ENCODE results near the gene CHAT. TPM values are rescaled to one million over a fixed set of nuclear protein-coding genes. Genes with fewer than 3 reads are reported as not detected.

Gene CHAT
- total and polyA plus RNA-seq, 3 donors from 2014 or later, result 0.75 to 1.7 (median 0.93) TPM

DNA sequence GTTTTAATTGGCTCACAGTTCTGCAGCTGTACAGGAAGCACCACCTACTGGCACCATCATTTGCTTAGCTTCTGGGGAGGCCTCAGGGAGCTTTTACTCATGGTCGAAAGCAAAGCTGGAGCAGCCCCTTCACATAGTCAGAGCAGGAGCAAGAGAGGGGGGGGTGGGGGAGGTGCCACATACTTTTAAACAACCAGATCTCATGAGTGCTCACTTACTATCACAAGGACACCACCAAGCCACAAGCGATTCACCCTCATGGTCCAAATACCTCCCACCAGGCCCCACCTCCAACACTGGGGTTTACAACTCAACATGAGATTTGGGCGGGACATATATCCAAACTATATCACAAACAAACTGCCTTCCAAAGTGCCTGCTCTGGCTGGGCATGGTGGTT lies 35.4 kb upstream of the CHAT start:
- H3K27me3 ChIP-seq, result no peaks in the 10 kb centered on the region
- 85 to 87% methylated on average over 3 of the region's 3 CpGs for WGBS, 2 donors
- TF ChIP-seq POLR2A (IDR thresholded peaks at IDR 0.05) (no peak), CTCF (IDR thresholded peaks at IDR 0.05) (no peak)
- H3K9me3 ChIP-seq, result no peaks in the 10 kb centered on the region
- no peaks in the 10 kb centered on the region for H3K36me3 ChIP-seq (ENCODE audit: low read depth, missing control alignments)
- H3K4me1 ChIP-seq, result no peaks in the 10 kb centered on the region
- intact Hi-C loops (cut with DNase I; ENCODE audit: low total_unique reads), result no loop called here
- no peak overlapping the region for H3K4me3 ChIP-seq
- H3K27ac ChIP-seq, result no peak overlapping the region
- DNase-seq, result no peak

GRCh38 chr10:49579621-49580020 lies 34.2 kb upstream of the CHAT start:
- H3K4me1 ChIP-seq, result no peaks in the 10 kb centered on the region
- no peaks in the 10 kb centered on the region for H3K27me3 ChIP-seq
- H3K27ac ChIP-seq, result no peak overlapping the region
- no peaks in the 10 kb centered on the region for H3K9me3 ChIP-seq
- no peak overlapping the region for H3K4me3 ChIP-seq
- intact Hi-C loops (cut with DNase I; ENCODE audit: low total_unique reads), result no loop called here
- DNase-seq, result no peak
- no peaks in the 10 kb centered on the region for H3K36me3 ChIP-seq (ENCODE audit: low read depth, missing control alignments)
- 42 to 57% methylated on average over 2 of the region's 2 CpGs for WGBS, 2 donors
- TF ChIP-seq POLR2A (IDR thresholded peaks at IDR 0.05), result no peak
- no peak for TF ChIP-seq CTCF (IDR thresholded peaks at IDR 0.05)

DNA sequence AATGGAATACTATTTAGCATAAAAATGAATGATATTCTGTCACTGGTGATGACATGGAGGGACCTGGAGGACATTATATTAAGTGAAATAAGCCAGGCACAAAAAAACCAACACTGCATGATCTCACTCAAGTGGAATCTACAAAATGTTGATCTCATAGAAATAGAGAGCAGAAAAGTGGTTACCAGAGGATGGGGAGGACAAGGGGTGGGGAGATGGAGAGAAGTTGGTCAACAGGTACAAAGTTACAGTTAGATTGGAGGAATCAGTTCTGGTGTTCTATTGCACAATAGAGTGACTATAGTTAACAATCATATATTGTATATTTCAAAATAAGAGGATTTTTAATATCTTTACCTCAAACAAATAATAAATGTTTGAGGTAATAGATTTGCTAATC lies 28.4 kb upstream of the CHAT start:
- TF ChIP-seq CTCF (IDR thresholded peaks at IDR 0.05), result no peak
- TF ChIP-seq POLR2A (IDR thresholded peaks at IDR 0.05), result no peak
- Histone ChIP-seq H3K27me3 (no peaks in the 10 kb centered on the region), H3K36me3 (ENCODE audit: low read depth, missing control alignments) (no peaks in the 10 kb centered on the region), H3K27ac (no peak overlapping the region), H3K9me3 (no peaks in the 10 kb centered on the region), H3K4me3 (no peak overlapping the region), H3K4me1 (no peaks in the 10 kb centered on the region)
- intact Hi-C loops (cut with DNase I; ENCODE audit: low total_unique reads), result no loop called here
- no peak for DNase-seq

- intact Hi-C loops (cut with DNase I; ENCODE audit: low total_unique reads), result no loop called here
- no peak for DNase-seq
- 81 to 87% methylated on average over 4 of the region's 4 CpGs for WGBS, 2 donors
- H3K9me3 ChIP-seq, result no peaks in the 10 kb centered on the region
- H3K4me3 ChIP-seq, result no peak overlapping the region
- TF ChIP-seq CTCF (IDR thresholded peaks at IDR 0.05), result no peak
- no peak for TF ChIP-seq POLR2A (IDR thresholded peaks at IDR 0.05)
- H3K27ac ChIP-seq, result no peak overlapping the region
- no peaks in the 10 kb centered on the region for H3K36me3 ChIP-seq (ENCODE audit: low read depth, missing control alignments)
- H3K27me3 ChIP-seq, result no peaks in the 10 kb centered on the region
- H3K4me1 ChIP-seq, result no peaks in the 10 kb centered on the region
Measured at GRCh38 chr10:49587981-49588380, 25.9 kb upstream of the CHAT start.

GRCh38 chr10:49592726-49593563 lies 20.9 kb upstream of the CHAT start:
- intact Hi-C loops (cut with DNase I; ENCODE audit: low total_unique reads), result no loop called here
- H3K27ac ChIP-seq, result no peak overlapping the region
- H3K4me3 ChIP-seq, result no peak overlapping the region
- no peaks in the 10 kb centered on the region for H3K9me3 ChIP-seq
- H3K36me3 ChIP-seq (ENCODE audit: low read depth, missing control alignments), result no peaks in the 10 kb centered on the region
- no peaks in the 10 kb centered on the region for H3K27me3 ChIP-seq
- whole genome bisulfite sequencing, 2 donors, result 41 to 42% methylated on average over 9 of the region's 9 CpGs
- TF ChIP-seq POLR2A (IDR thresholded peaks at IDR 0.05) (no peak), CTCF (IDR thresholded peaks at IDR 0.05) (peak; percentile 35 to 76 (median 70))
- no peaks in the 10 kb centered on the region for H3K4me1 ChIP-seq
- DNase-seq, result peak; percentile 64
